Glutamatergic neuron (in vitro differentiated cells): Measurements from ENCODE around the gene SRGAP1. TPM values are rescaled to one million over a fixed set of nuclear protein-coding genes. Genes with fewer than 3 reads are reported as not detected.

ENCODE experiments used
- DNase-seq: peaks from one replicate; pipeline ENCODE4 v3.0.0; 2022
- H3K27ac Mint-ChIP-seq: one replicate; pipeline ENCODE4 v1.8.0; 2020; ENCODE audit warnings: mild to moderate bottlenecking, mixed read lengths, inconsistent platforms; ENCODE audit not compliant: unreplicated experiment
- H3K27me3 Mint-ChIP-seq: one replicate; pipeline ENCODE4 v1.8.0; 2020; ENCODE audit warnings: mild to moderate bottlenecking, moderate library complexity, mixed read lengths, inconsistent platforms; ENCODE audit not compliant: unreplicated experiment
- H3K36me3 Mint-ChIP-seq: one replicate; pipeline ENCODE4 v1.8.0; 2020; ENCODE audit warnings: mild to moderate bottlenecking, mixed read lengths, inconsistent platforms; ENCODE audit not compliant: unreplicated experiment
- H3K4me1 Mint-ChIP-seq: one replicate; pipeline ENCODE4 v1.8.0; 2020; ENCODE audit warnings: mild to moderate bottlenecking, low read depth, mixed read lengths, inconsistent platforms; ENCODE audit not compliant: unreplicated experiment
- H3K4me3 Mint-ChIP-seq: one replicate; pipeline ENCODE4 v1.8.0; 2020; ENCODE audit warnings: mild to moderate bottlenecking, mixed read lengths, inconsistent platforms; ENCODE audit not compliant: unreplicated experiment
- H3K9me3 Mint-ChIP-seq: one replicate; pipeline ENCODE4 v1.8.0; 2020; ENCODE audit warnings: mild to moderate bottlenecking, moderate library complexity, mixed read lengths, inconsistent platforms; ENCODE audit not compliant: unreplicated experiment
- total RNA-seq: library from RNA; stranded (reverse); fragmentation: NEBNext Ultra II Directional; extraction: Animal tissue kit (Norgen Biotek cat#: 25700); gene quantifications from one replicate; pipeline ENCODE4 v1.2.1, GENCODE V29; 2021; ENCODE audit not compliant: unreplicated experiment
- TF ChIP-seq, protein P1 (sequence below): fragments of 200-600 bp; sonication (generic); IDR thresholded peaks from one replicate; pipeline ENCODE4 v1.5.0; 2021; ENCODE audit not compliant: partially characterized antibody, unreplicated experiment

Gene SRGAP1
- total RNA-seq, 1 donor from 2014 or later, result 52.0 TPM

DNA sequence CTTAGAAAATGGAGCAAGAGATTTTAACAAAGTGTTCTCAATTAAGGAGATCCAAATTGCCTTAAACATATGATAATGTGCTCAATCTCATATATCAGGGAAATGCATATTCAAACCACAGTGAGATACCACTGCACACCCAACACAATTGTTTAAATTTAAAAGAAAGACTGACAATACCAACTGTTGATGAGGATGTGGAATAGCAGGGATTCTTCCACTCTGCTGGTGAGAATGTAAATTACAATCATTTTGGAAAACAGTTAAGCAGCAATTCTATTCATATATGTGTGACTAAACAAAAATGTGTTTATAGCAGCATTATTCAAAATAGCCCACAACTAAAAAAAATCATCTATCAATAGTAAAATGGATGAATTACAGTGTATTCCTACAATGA lies 233.4 kb downstream of the SRGAP1 start:
- no peak overlapping the region for H3K27ac Mint-ChIP-seq
- TF ChIP-seq, protein P1, sequence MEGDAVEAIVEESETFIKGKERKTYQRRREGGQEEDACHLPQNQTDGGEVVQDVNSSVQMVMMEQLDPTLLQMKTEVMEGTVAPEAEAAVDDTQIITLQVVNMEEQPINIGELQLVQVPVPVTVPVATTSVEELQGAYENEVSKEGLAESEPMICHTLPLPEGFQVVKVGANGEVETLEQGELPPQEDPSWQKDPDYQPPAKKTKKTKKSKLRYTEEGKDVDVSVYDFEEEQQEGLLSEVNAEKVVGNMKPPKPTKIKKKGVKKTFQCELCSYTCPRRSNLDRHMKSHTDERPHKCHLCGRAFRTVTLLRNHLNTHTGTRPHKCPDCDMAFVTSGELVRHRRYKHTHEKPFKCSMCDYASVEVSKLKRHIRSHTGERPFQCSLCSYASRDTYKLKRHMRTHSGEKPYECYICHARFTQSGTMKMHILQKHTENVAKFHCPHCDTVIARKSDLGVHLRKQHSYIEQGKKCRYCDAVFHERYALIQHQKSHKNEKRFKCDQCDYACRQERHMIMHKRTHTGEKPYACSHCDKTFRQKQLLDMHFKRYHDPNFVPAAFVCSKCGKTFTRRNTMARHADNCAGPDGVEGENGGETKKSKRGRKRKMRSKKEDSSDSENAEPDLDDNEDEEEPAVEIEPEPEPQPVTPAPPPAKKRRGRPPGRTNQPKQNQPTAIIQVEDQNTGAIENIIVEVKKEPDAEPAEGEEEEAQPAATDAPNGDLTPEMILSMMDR, result peak; percentile 46
- no peak overlapping the region for H3K4me3 Mint-ChIP-seq
- no peak for DNase-seq
- H3K27me3 Mint-ChIP-seq, result peaks cover 1% of the 10 kb centered on the region
- H3K4me1 Mint-ChIP-seq, result peaks cover 6% of the 10 kb centered on the region
- no peaks in the 10 kb centered on the region for H3K36me3 Mint-ChIP-seq
- H3K9me3 Mint-ChIP-seq, result peaks cover 2% of the 10 kb centered on the region

DNA sequence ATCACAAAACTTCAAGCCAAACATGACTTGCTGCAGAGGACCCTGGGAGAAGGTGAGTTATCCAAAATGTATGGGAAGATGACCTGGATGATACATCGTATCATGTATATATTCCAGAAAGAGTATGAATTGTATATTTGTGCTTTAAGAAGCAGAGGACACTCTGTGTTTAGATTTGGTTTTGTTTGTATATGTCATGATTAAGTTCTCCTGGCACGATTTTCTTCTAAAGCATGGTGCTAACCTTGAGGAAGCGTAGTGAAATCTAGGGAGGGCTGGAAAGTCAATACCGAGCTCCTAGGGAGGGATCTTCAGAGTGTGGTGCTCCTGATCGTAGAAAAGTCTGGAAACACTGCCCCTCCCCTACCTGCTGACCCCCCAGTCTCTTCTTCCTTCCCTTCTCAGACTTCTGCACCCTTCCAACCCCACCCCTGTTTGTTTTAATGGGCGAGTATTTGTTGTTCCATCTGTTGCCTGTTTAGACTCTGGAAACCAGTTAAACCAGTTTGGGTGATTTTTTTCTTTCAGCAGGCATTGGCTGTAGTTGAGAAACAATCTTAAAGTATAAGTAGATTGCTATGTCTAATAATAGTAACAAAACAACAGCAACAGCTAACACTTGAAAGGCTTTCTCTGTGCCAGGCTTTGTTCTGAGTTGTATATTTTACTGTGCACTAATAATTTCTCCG lies 236.0 kb downstream of the SRGAP1 start:
- Mint-ChIP-seq H3K4me1 (peaks cover 7% of the 10 kb centered on the region), H3K27me3 (peaks cover 2% of the 10 kb centered on the region), H3K9me3 (peaks cover 2% of the 10 kb centered on the region), H3K36me3 (no peaks in the 10 kb centered on the region), H3K27ac (no peak overlapping the region), H3K4me3 (no peak overlapping the region)
- no peak for DNase-seq
- TF ChIP-seq, protein P1, result no peak

DNA sequence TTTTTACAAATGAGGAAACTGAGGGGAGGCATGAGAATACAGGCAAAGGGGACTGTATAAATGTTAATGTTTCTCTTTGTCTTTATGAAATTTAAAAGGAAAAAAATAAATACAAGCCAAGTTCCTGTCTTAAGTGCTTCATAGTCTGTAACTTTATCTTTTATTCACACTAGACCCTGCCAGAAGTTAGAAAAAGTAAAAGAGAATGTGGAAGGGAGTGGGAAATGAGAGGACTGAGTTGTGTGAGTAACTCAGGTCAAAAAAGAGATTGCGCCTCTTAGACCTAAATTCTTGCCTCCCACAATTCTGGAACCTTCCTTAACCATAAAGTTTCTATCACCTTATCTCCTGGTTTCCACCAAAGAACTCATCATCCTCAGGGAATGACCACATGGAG lies 236.5 kb downstream of the SRGAP1 start:
- Mint-ChIP-seq H3K27me3 (peaks cover 2% of the 10 kb centered on the region), H3K4me1 (peaks cover 8% of the 10 kb centered on the region), H3K9me3 (peaks cover 2% of the 10 kb centered on the region), H3K4me3 (no peak overlapping the region), H3K36me3 (no peaks in the 10 kb centered on the region), H3K27ac (no peak overlapping the region)
- TF ChIP-seq, protein P1, result no peak
- DNase-seq, result no peak

DNA sequence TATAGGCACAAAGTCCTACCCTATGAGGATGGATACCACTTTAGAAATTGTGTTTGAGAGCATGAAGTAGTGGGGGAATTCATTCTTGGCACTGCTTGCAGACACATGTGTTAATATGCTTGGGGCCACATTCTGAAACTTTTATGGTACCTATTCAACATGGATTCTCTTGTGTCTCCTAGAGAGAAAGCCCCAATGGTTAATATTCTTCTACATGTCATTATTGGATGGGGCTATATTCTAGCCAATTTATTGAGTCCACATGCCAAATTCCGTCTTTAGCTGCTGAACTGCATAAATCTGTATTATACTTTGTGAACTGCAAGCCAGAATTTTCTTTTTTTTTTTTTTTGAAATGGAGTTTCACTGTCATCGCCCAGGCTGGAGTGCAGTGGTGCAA lies 237.6 kb downstream of the SRGAP1 start:
- Mint-ChIP-seq H3K4me1 (peaks cover 8% of the 10 kb centered on the region), H3K27ac (no peak overlapping the region), H3K27me3 (peaks cover 2% of the 10 kb centered on the region), H3K36me3 (no peaks in the 10 kb centered on the region), H3K4me3 (no peak overlapping the region), H3K9me3 (peaks cover 2% of the 10 kb centered on the region)
- no peak for DNase-seq
- TF ChIP-seq, protein P1, result no peak

DNA sequence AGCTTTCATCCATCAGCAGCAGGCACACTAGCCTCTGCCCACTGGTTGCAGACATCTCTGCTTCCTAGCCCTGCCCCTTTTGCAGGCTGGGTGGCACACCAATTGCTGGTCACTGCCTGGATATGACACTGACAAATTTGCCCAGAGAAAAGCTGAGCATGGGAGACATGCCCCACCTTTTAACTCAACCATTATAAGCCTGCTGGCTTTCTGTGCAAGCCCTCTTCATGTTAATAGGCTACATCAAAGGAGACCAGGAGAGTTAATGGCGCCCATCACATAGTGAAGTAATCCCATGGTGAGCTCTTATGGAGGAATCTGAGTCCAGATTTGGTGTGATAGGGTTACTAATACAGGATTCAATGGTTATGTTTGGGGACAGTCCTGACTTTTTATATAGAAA lies 238.4 kb downstream of the SRGAP1 start:
- TF ChIP-seq, protein P1, result no peak
- H3K4me3 Mint-ChIP-seq, result no peak overlapping the region
- no peaks in the 10 kb centered on the region for H3K36me3 Mint-ChIP-seq
- peaks cover 2% of the 10 kb centered on the region for H3K27me3 Mint-ChIP-seq
- H3K9me3 Mint-ChIP-seq, result peaks cover 2% of the 10 kb centered on the region
- no peak for DNase-seq
- H3K27ac Mint-ChIP-seq, result no peak overlapping the region
- peaks cover 8% of the 10 kb centered on the region for H3K4me1 Mint-ChIP-seq
